ENCODE measurements around the gene CAPN2.
"Not testable (repeated sequence)": the region's sequence is repeated elsewhere in the genome, so short reads cannot be mapped to it uniquely, and the experiment has no call there.

Gene CAPN2

GRCh38 chr1:223794136-223794880, 82.0 kb downstream of the CAPN2 start:
- DNase-seq: no peak

DNA sequence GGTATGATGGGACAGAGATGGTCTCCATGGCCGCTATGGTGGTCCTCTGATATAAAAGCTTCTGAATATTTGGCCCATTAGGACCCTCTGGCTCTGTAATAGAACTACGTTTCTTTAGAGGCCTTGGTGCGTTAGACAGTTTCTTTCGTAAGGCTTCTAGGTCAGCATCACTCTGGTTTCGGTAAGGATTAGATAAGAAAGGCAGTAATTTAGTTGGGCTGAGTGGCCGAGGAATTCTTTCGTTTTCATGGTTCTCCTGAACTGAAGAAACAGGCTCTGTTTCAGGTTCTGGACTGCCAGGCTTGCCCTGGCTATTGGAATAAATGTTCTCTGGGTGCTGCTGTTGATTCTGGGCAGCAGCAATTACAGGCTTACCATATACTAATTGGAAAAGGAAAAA, 83.9 kb downstream of the CAPN2 start:
- DNase-seq: no peak

GRCh38 chr1:223802032-223802431, 89.7 kb downstream of the CAPN2 start:
- DNase-seq: no peak

DNA sequence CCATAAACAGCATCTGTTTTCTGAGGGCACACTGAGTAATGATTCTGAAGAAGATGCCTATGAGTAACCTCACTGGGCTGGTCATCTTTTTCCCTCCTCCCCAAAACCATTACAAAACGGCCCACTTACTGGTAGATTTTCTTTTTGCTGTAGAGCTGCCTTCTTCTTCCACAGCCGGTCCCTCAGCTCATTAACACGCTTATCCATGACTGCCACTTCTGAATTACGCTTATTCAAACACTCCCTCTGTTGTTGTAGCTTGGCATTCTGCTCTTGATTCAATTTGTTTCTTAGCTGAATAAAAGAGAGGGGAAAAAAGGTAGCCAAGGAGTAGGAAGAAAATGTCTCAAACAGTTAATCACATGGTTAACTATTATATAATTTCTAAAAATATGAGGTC, 90.3 kb downstream of the CAPN2 start:
- DNase-seq: no peak

GRCh38 chr1:223803211-223803610, 90.9 kb downstream of the CAPN2 start:
- no peak for DNase-seq

DNA sequence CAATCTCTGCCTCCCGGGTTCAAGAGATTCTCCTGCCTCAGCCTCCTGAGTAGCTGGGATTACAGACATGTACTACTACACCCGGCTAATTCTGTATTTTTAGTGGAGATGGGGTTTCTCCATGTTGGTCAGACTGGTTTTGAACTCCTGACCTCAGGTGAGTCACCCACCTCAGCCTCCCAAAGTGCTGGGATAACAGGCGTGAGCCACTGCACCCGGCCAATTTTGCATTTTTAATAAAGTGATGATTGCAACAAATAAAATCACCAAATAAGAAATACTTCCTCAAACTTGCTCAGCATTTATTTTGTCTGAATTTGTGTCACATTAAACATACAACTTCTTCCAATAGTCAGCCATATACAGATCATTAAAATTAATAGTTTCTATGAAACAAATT, 97.6 kb downstream of the CAPN2 start:
- not testable (repeated sequence) for DNase-seq

DNA sequence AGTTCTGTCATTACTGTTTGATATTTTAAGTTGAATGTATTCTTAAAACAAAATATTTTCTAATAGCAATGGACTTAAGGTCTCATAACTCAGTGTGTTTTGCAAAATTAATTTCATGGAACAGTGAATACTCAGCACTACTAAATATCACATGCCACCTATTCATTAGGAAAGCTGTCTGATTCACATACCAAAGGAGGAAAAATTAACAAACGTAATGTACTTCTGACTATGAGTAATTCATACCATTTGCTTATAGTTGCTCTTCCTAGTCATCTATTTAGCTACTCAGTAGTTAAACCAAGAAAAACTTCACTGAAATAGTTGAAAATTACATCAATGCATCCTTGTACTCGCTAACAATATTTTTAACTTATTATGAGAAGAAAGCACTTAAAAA, 98.2 kb downstream of the CAPN2 start:
- no peak for DNase-seq

- no peak for DNase-seq
Observed at GRCh38 chr1:223811634-223812101, 99.3 kb downstream of the CAPN2 start.

- DNase-seq: no peak
Observed at GRCh38 chr1:223813645-223814044, 101.3 kb downstream of the CAPN2 start.

GRCh38 chr1:223815020-223815853, 102.9 kb downstream of the CAPN2 start:
- no peak for DNase-seq

DNA sequence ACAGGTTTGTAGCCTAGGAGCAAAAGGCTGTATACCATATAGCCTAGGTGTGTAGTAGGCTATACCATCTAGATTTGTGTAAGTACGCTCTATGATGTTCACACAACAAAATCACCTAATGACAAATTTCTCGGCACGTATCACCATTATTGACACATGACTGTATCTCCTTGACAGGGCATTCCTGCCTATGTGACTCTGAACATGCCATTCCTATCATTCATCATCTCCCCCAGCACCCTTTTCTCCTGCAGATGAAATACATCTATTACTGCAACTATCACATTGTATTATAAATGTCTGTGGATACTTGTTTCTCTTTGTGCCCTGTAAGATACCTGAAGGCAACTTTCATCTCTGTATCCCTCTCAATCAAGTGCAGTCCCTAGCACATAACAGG, 103.5 kb downstream of the CAPN2 start:
- no peak for DNase-seq

DNA sequence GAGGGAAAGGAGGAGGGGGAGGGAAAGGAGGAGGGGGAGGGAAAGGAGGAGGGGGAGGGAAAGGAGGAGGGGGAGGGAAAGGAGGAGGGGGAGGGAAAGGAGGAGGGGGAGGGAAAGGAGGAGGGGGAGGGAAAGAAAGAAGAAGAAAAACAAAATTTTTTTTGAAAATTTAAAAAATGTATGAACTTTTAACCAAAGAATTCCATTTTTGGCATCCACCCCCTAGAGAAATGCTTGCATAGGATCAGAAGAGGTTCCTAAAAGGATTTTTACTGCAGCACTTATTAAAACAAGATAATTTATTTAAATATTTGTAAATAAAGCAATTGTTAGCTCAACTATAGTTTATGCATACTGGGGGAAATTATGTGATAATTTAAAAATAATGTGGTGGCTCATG, 104.9 kb downstream of the CAPN2 start:
- not testable (repeated sequence) for DNase-seq

DNA sequence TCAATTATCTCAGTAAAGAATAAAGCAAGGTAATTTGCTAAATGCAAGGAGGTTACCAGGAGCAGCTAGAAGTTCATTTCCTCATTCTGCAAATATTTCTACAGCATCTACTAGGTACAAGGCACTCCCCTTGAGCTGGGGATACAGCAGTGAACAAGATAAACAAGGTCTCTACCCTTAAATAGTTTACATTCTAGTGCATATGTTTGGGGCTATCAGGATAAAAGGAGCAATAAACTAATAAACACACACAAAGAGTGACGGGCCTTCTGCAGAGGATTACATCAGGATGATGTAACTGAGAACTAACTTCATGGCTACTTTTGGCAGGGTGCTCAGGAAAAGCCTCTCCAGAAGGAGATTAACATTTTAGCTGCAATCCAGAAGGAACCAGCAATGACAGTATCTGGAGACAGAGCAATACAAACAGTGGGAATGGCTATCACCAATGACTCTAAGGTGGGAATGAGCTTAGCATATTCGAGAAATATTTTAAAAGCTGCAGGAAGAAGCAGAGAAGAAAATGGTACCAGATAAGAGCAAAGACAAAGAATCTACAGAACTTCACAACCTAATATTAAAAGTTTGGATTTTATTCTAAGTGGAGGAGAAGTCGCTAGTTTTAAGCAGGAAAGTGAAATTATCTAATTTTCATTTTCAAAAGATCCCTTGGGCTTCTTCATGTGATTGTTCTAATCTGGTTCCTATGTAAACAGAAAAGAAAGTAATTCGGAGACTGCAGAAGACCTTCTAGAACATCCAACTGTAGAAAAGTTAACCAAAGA, 107.6 kb downstream of the CAPN2 start:
- DNase-seq: no peak

DNA sequence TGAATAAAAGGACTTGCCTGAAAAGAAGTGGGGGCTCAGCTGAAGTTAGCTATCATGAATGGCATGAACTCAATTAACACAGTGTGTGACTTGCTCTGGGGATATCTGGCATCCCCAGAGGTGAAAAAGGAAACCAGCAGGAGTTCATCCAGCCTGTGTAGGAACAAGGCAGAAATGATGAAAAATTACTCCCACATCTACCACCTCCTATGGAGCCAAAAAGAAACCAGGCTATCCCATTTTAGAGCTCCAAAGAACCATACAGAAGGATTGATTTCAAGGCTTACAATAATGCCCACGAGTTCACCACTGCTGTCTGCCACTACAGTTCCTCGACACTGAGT, 108.1 kb downstream of the CAPN2 start:
- no peak for DNase-seq

GRCh38 chr1:223820971-223821370, 108.6 kb downstream of the CAPN2 start:
- no peak for DNase-seq

GRCh38 chr1:223824287-223824686, 111.9 kb downstream of the CAPN2 start:
- no peak for DNase-seq

- DNase-seq: no peak
Observed at GRCh38 chr1:223824712-223825111, 112.4 kb downstream of the CAPN2 start.
